IMR-90 (cell line): ENCODE results near the gene COMP. TPM values are rescaled to one million over a fixed set of nuclear protein-coding genes. Genes with fewer than 3 reads are reported as not detected.

ENCODE experiments used
- ATAC-seq: fragments of 200-7000 bp; cut with Tn5 transposase; 2 replicates; pipeline ENCODE4 v1.9.1; 2020; ENCODE audit warnings: low read depth, mild to moderate bottlenecking, moderate library complexity
- BruUV-seq: library from RNA; stranded (reverse); fragments of 400-500 nt; replicated peaks from 2 replicates; lab custom pipeline; 2021; lab: Mats Ljungman, UMichigan
- CTCF ChIA-PET: fragments of 300-600 bp; formaldehyde crosslinking; extraction: SDS; loops from one replicate; lab custom pipeline; 2021; ENCODE audit warnings: antibody characterized with exemption; lab: Yijun Ruan, JAX
- POLR2A ChIA-PET: fragments of 300-600 bp; sonication (Branson Sonifier 250); formaldehyde crosslinking; loops from one replicate; lab custom pipeline; 2022; ENCODE audit warnings: antibody characterized with exemption; ENCODE audit not compliant: unreplicated experiment; lab: Charles Lee
- DNase-seq: peaks from one replicate; pipeline ENCODE4 v3.0.0; 2013
- H2AFZ ChIP-seq: replicated peaks from 2 replicates; pipeline ENCODE3; 2013; ENCODE audit warnings: low read length, mild to moderate bottlenecking; ENCODE audit not compliant: poor library complexity
- H2AK5ac ChIP-seq: 2 replicates; pipeline ENCODE4 v1.6.1; 2013; ENCODE audit warnings: low read depth, low read length, inconsistent platforms
- H2AK9ac ChIP-seq: replicated peaks from 2 replicates; pipeline ENCODE3; 2013; ENCODE audit warnings: mild to moderate bottlenecking, low read depth, low read length, moderate library complexity; ENCODE audit not compliant: poor library complexity
- H2BK120ac ChIP-seq: 2 replicates; pipeline ENCODE4 v1.6.1; 2013; ENCODE audit warnings: low read depth, low read length, inconsistent platforms
- H2BK15ac ChIP-seq: 3 replicates; pipeline ENCODE4 v1.6.1; 2013; ENCODE audit warnings: low read depth, low read length, inconsistent platforms
- H2BK20ac ChIP-seq: 2 replicates; pipeline ENCODE4 v1.6.1; 2013; ENCODE audit warnings: low read depth, mild to moderate bottlenecking, inconsistent platforms, low read length, moderate library complexity
- H2BK5ac ChIP-seq: 2 replicates; pipeline ENCODE4 v1.6.1; 2013; ENCODE audit warnings: mild to moderate bottlenecking, low read depth, low read length, inconsistent platforms; ENCODE audit not compliant: poor library complexity, severe bottlenecking
- H3K14ac ChIP-seq: replicated peaks from 2 replicates; pipeline ENCODE4 v1.6.1; 2013; ENCODE audit warnings: low read depth, low read length, inconsistent platforms
- H3K18ac ChIP-seq: 2 replicates; pipeline ENCODE4 v1.6.1; 2013; ENCODE audit warnings: low read depth, low read length, control low read depth
- H3K23ac ChIP-seq: 2 replicates; pipeline ENCODE4 v1.6.1; 2013; ENCODE audit warnings: low read depth, low read length, inconsistent platforms
- H3K27ac ChIP-seq: 2 replicates; pipeline ENCODE4 v1.5.1; 2013; ENCODE audit warnings: mild to moderate bottlenecking, control low read depth, low read length; ENCODE audit not compliant: insufficient read depth
- H3K27me3 ChIP-seq: 2 replicates; pipeline ENCODE4 v1.6.1; 2013; ENCODE audit warnings: low read length; ENCODE audit not compliant: control insufficient read depth, insufficient read depth
- H3K36me3 ChIP-seq: 2 replicates; pipeline ENCODE4 v1.6.1; 2013; ENCODE audit warnings: low read length, mixed read lengths; ENCODE audit not compliant: control insufficient read depth, insufficient read depth
- H3K4ac ChIP-seq: 2 replicates; pipeline ENCODE4 v1.6.1; 2013; ENCODE audit warnings: low read depth, low read length, inconsistent platforms
- H3K4me1 ChIP-seq: 2 replicates; pipeline ENCODE4 v1.6.1; 2013; ENCODE audit warnings: low read length, mixed read lengths; ENCODE audit not compliant: control insufficient read depth, insufficient read depth
- H3K4me2 ChIP-seq: 2 replicates; pipeline ENCODE4 v1.6.1; 2013; ENCODE audit warnings: low read depth, mild to moderate bottlenecking, control low read depth, low read length, moderate library complexity
- H3K4me3 ChIP-seq: 2 replicates; pipeline ENCODE4 v1.5.1; 2013; ENCODE audit warnings: low read depth, mild to moderate bottlenecking, control low read depth, low read length, moderate library complexity; ENCODE audit not compliant: insufficient read depth
- H3K56ac ChIP-seq: 2 replicates; pipeline ENCODE4 v1.6.1; 2013; ENCODE audit warnings: low read length, inconsistent platforms; ENCODE audit not compliant: insufficient read depth; ENCODE audit errors: extremely low read depth
- H3K79me1 ChIP-seq, 2 experiments: 2 replicates each; pipeline ENCODE4 v1.6.1; 2013; ENCODE audit warnings: low read length in 2 of 2, inconsistent platforms in 1 of 2, low read depth in 1 of 2
- H3K9ac ChIP-seq: 2 replicates; pipeline ENCODE4 v1.6.1; 2013; ENCODE audit warnings: low read depth, low read length, control low read depth
- H3K9me1 ChIP-seq: 2 replicates; pipeline ENCODE4 v1.6.1; 2013; ENCODE audit warnings: low read length, inconsistent platforms; ENCODE audit not compliant: insufficient read depth
- H3K9me3 ChIP-seq: 2 replicates; pipeline ENCODE4 v1.6.1; 2013; ENCODE audit warnings: low read length; ENCODE audit not compliant: control insufficient read depth, insufficient read depth
- H4K20me1 ChIP-seq: 2 replicates; pipeline ENCODE4 v1.6.1; 2013; ENCODE audit warnings: low read length, inconsistent platforms; ENCODE audit not compliant: insufficient read depth
- H4K5ac ChIP-seq: 2 replicates; pipeline ENCODE4 v1.6.1; 2013; ENCODE audit warnings: mild to moderate bottlenecking, low read depth, low read length, control low read depth
- H4K8ac ChIP-seq, 2 experiments: 2 replicates each; pipeline ENCODE4 v1.6.1; 2013; ENCODE audit warnings: low read depth in 2 of 2, low read length in 2 of 2, control low read depth in 1 of 2, inconsistent platforms in 1 of 2
- H4K91ac ChIP-seq: 2 replicates; pipeline ENCODE4 v1.6.1; 2013; ENCODE audit warnings: low read depth, low read length, inconsistent platforms; ENCODE audit not compliant: insufficient read depth
- CEBPB ChIP-seq: IDR thresholded peaks from 2 replicates; pipeline ENCODE4 v1.6.1; 2012; ENCODE audit warnings: low read depth, low read length, improper control_type of control experiment
- MAFK ChIP-seq: IDR thresholded peaks from 2 replicates; pipeline ENCODE4 v1.6.1; 2012; ENCODE audit warnings: low read depth, low read length, improper control_type of control experiment
- RAD21 ChIP-seq: IDR thresholded peaks from 2 replicates; pipeline ENCODE4 v1.6.1; 2012; ENCODE audit warnings: low read length, improper control_type of control experiment
- SMC3 ChIP-seq: fragments of 150-350 bp; IDR thresholded peaks from 2 replicates; pipeline ENCODE4 v1.6.1; 2016; ENCODE audit warnings: low read depth, mild to moderate bottlenecking, antibody characterized with exemption, low read length, moderate library complexity
- WGBS, 2 experiments: methylation state at CpG; one replicate each; pipeline versions ENCODE4 v1.1.5 to v1.1.7; 2013; ENCODE audit warnings: missing lambda C conversion rate in 2 of 2; ENCODE audit not compliant: insufficient read length in 1 of 2; ENCODE audit errors: extremely low coverage in 2 of 2; 5-methylcytosine and 5-hydroxymethylcytosine counted together
- dilution Hi-C: fragments of 300-500 bp; cut with HindIII; formaldehyde crosslinking; loops from one replicate; pipeline ENCODE4 v1.14.3; 2018; ENCODE audit warnings: low sequenced_read_pairs; ENCODE audit not compliant: unreplicated experiment
- in situ Hi-C: fragments of 300-500 bp; cut with MboI; formaldehyde crosslinking; loops from 3 replicates; pipeline ENCODE4 v1.14.3; 2019; ENCODE audit warnings: low sequenced_read_pairs, inconsistent platforms, mixed read lengths
- intact Hi-C: fragments of 100-400 bp; cut with micrococcal nuclease; formaldehyde crosslinking; loops from 2 replicates; pipeline ENCODE4 v1.10.0; 2022
- polyA plus RNA-seq, 3 experiments: library from polyadenylated mRNA; depleted of rRNA; stranded (reverse); fragments of >200 nt; gene quantifications; 2 replicates each; pipeline ENCODE4 v1.2.3, GENCODE V29; 2012; ENCODE audit warnings: low replicate concordance in 1 of 3
- total RNA-seq: library from RNA; depleted of rRNA; stranded (reverse); fragments of >200 nt; gene quantifications from 2 replicates; pipeline ENCODE4 v1.2.3, GENCODE V29; 2012

Gene COMP
- total and polyA plus RNA-seq, 2 of the 4 experiments (the other 2 are of a cell fraction) = under 0.01 to 0.43 TPM

- Histone ChIP-seq H2AK5ac (no peak overlapping the region), H4K20me1 (no peaks in the 10 kb centered on the region; the same call in 1 of the 2 replicates), H3K9me1 (no peaks in the 10 kb centered on the region), H3K23ac (no peak overlapping the region), H3K27me3 (peaks cover 64% of the 10 kb centered on the region), H3K9ac (no peak overlapping the region), H3K4me1 (peaks cover 1% of the 10 kb centered on the region; the same call in 1 of the 2 replicates), H2BK15ac (no peak overlapping the region), H4K8ac (no peak overlapping the region), H3K9me3 (0 out of 2 replicates have a peak, but pooled peaks cover 3% of the 10 kb centered on the region), H4K5ac (no peak overlapping the region), H3K56ac (no peak overlapping the region), H2BK120ac (no peak overlapping the region), H3K4me2 (no peak overlapping the region), H2AK9ac (no peak overlapping the region), H3K14ac (no peak overlapping the region), H4K91ac (no peak overlapping the region), H3K4ac (no peak overlapping the region), H3K79me1 (no peaks in the 10 kb centered on the region), H2BK20ac (no peak overlapping the region), H2BK5ac (no peak overlapping the region), H2AFZ (no peak overlapping the region), H3K18ac (no peak overlapping the region), H3K27ac (no peak overlapping the region), H3K4me3 (no peak overlapping the region), H3K36me3 (no peaks in the 10 kb centered on the region)
- TF ChIP-seq MAFK (no peak), CEBPB (no peak), RAD21 (no peak), SMC3 (no peak)
- in situ Hi-C loops (no loop called here), dilution Hi-C loops (no loop called here), intact Hi-C loops (no loop called here)
- no TSS peak for BruUV-seq
- ATAC-seq (no peak), DNase-seq (no peak)
- CTCF ChIA-PET = no interaction called here
- POLR2A ChIA-PET = no interaction called here
- 97% methylated on average over 4 of the region's 6 CpGs; no CpG with 5 or more reads in 1 of the 2 experiments for WGBS, 2 experiments
Measured at GRCh38 chr19:18794692-18795091, 3.6 kb upstream of the COMP start.
